Measurements from ENCODE around the gene CAPN9. TPM values are rescaled to one million over a fixed set of nuclear protein-coding genes. Genes with fewer than 3 reads are reported as not detected.

Gene CAPN9
- total and polyA plus RNA-seq, 2 donors (not counting 3 experiments of a cell fraction or from before 2014, with no cell fraction given): not detected

DNA sequence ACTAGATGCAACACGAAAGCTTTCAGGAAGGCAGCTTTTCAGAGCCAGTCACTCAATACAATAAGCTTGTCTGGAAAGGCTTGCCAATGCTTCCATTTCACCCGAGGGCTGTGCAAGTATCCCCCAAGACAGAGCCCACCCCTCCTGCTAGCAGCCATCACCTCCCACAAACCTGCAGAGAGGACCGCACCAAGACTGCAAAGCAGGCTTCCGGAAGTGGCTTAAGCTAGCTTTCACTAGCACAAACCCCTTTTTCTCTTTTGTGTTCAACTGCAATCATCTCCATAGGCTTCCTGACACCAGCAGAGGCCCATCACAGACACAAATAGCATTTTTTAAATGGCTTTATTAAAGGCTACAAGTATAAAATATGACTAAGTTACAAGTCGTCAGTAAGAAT lies 89.6 kb downstream of the CAPN9 start:
- POLR2A ChIA-PET: no interaction called here
- intact Hi-C loops (cut with micrococcal nuclease): no loop called here
- H3K9ac ChIP-seq (replicated peaks; ENCODE audit: extremely low read depth, insufficient read depth, low read length): no peak overlapping the region
- dilution Hi-C loops (cut with MboI; ENCODE audit: extremely low pct_ligation_motif_present, low sequenced_read_pairs): no loop called here
- H3K36me3 ChIP-seq (ENCODE audit: control insufficient read depth in 2 of 2, extremely low read depth in 1 of 2, insufficient read depth in 2 of 2, low read length in 2 of 2): peaks cover 0 to 4% of the 10 kb centered on the region in 2 experiments
- no peaks in the 10 kb centered on the region for H3K79me2 ChIP-seq (ENCODE audit: control insufficient read depth, insufficient read depth, low read length)
- FAIRE-seq: no peak
- H3K4me1 ChIP-seq (ENCODE audit: control insufficient read depth, extremely low read depth, insufficient read depth, low read length): no peaks in the 10 kb centered on the region
- H3K9me1 ChIP-seq (replicated peaks; ENCODE audit: control insufficient read depth, extremely low read depth, insufficient read depth, low read length): no peaks in the 10 kb centered on the region
- no TSS peak for BruUV-seq (replicated peaks)
- H3K4me2 ChIP-seq (ENCODE audit: insufficient read depth, low read length): no peak overlapping the region
- DNase-seq (ENCODE audit: low read depth, low spot score): no peak
- CTCF ChIA-PET: no interaction called here
- no peaks in the 10 kb centered on the region for H4K20me1 ChIP-seq (replicated peaks; ENCODE audit: control insufficient read depth, extremely low read depth, insufficient read depth, low read length)
- no peak overlapping the region for H3K27ac ChIP-seq (ENCODE audit: insufficient read depth, low read depth, low read length)
- no peaks in the 10 kb centered on the region for H3K27me3 ChIP-seq (ENCODE audit: control insufficient read depth in 2 of 2, insufficient read depth in 2 of 2, low read length in 2 of 2)
- no peak overlapping the region for H3K4me3 ChIP-seq (replicated peaks in 1 of 3; ENCODE audit: insufficient read depth in 1 of 3, low read depth in 1 of 3, low read length in 3 of 3)
- H2AFZ ChIP-seq (ENCODE audit: low read depth, low read length): no peak overlapping the region
- H3K9me3 ChIP-seq (replicated peaks; ENCODE audit: control insufficient read depth, insufficient read depth, low read length): no peaks in the 10 kb centered on the region
- TF ChIP-seq, protein P1, sequence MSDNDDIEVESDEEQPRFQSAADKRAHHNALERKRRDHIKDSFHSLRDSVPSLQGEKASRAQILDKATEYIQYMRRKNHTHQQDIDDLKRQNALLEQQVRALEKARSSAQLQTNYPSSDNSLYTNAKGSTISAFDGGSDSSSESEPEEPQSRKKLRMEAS (IDR thresholded peaks at IDR 0.05; ENCODE audit: insufficient read depth, insufficient read length): no peak
- TF ChIP-seq MYC (IDR thresholded peaks at IDR 0.05; ENCODE audit: low read depth, low read length) (no peak), GATA2 (IDR thresholded peaks at IDR 0.05; ENCODE audit: insufficient read depth, insufficient read length, low read depth, low read length) (no peak), JUN (IDR thresholded peaks at IDR 0.05; ENCODE audit: borderline replicate concordance, insufficient read depth, insufficient read length, low read depth) (no peak), POLR2A (IDR thresholded peaks at IDR 0.05; ENCODE audit: low read depth, low read length) (no peak), POLR2AphosphoS5 (IDR thresholded peaks at IDR 0.05; ENCODE audit: insufficient read depth, low read depth, low read length) (no peak), FOS (IDR thresholded peaks at IDR 0.05; ENCODE audit: borderline replicate concordance, insufficient read depth, low read length) (no peak), EZH2 (IDR thresholded peaks at IDR 0.05; ENCODE audit: borderline replicate concordance, low read depth, low read length, severe bottlenecking) (no peak)
- TF ChIP-seq, protein P2, sequence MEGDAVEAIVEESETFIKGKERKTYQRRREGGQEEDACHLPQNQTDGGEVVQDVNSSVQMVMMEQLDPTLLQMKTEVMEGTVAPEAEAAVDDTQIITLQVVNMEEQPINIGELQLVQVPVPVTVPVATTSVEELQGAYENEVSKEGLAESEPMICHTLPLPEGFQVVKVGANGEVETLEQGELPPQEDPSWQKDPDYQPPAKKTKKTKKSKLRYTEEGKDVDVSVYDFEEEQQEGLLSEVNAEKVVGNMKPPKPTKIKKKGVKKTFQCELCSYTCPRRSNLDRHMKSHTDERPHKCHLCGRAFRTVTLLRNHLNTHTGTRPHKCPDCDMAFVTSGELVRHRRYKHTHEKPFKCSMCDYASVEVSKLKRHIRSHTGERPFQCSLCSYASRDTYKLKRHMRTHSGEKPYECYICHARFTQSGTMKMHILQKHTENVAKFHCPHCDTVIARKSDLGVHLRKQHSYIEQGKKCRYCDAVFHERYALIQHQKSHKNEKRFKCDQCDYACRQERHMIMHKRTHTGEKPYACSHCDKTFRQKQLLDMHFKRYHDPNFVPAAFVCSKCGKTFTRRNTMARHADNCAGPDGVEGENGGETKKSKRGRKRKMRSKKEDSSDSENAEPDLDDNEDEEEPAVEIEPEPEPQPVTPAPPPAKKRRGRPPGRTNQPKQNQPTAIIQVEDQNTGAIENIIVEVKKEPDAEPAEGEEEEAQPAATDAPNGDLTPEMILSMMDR (IDR thresholded peaks at IDR 0.05; ENCODE audit: extremely low read depth in 1 of 2, insufficient read depth in 1 of 2, low read depth in 1 of 2, low read length in 2 of 2): no peak
